IMR-90 (cell line): ENCODE data around the gene KLHL25. TPM values are rescaled to one million over a fixed set of nuclear protein-coding genes. Genes with fewer than 3 reads are reported as not detected.
"Not testable (repeated sequence)": the region's sequence is repeated elsewhere in the genome, so short reads cannot be mapped to it uniquely, and the experiment has no call there.

Source experiments
- ATAC-seq: fragments of 200-7000 bp; cut with Tn5 transposase; 2 replicates; pipeline ENCODE4 v1.9.1; 2020; ENCODE audit warnings: low read depth, mild to moderate bottlenecking, moderate library complexity
- BruUV-seq: library from RNA; stranded (reverse); fragments of 400-500 nt; replicated peaks from 2 replicates; lab custom pipeline; 2021; lab: Mats Ljungman, UMichigan
- CTCF ChIA-PET: fragments of 300-600 bp; formaldehyde crosslinking; extraction: SDS; loops from one replicate; lab custom pipeline; 2021; ENCODE audit warnings: antibody characterized with exemption; lab: Yijun Ruan, JAX
- POLR2A ChIA-PET: fragments of 300-600 bp; sonication (Branson Sonifier 250); formaldehyde crosslinking; loops from one replicate; lab custom pipeline; 2022; ENCODE audit warnings: antibody characterized with exemption; ENCODE audit not compliant: unreplicated experiment; lab: Charles Lee
- DNase-seq: peaks from one replicate; pipeline ENCODE4 v3.0.0; 2013
- H2AFZ ChIP-seq: replicated peaks from 2 replicates; pipeline ENCODE3; 2013; ENCODE audit warnings: low read length, mild to moderate bottlenecking; ENCODE audit not compliant: poor library complexity
- H2AK5ac ChIP-seq: 2 replicates; pipeline ENCODE4 v1.6.1; 2013; ENCODE audit warnings: low read depth, low read length, inconsistent platforms
- H2AK9ac ChIP-seq: replicated peaks from 2 replicates; pipeline ENCODE3; 2013; ENCODE audit warnings: mild to moderate bottlenecking, low read depth, low read length, moderate library complexity; ENCODE audit not compliant: poor library complexity
- H2BK120ac ChIP-seq: 2 replicates; pipeline ENCODE4 v1.6.1; 2013; ENCODE audit warnings: low read depth, low read length, inconsistent platforms
- H2BK15ac ChIP-seq: 3 replicates; pipeline ENCODE4 v1.6.1; 2013; ENCODE audit warnings: low read depth, low read length, inconsistent platforms
- H2BK20ac ChIP-seq: 2 replicates; pipeline ENCODE4 v1.6.1; 2013; ENCODE audit warnings: low read depth, mild to moderate bottlenecking, inconsistent platforms, low read length, moderate library complexity
- H2BK5ac ChIP-seq: 2 replicates; pipeline ENCODE4 v1.6.1; 2013; ENCODE audit warnings: mild to moderate bottlenecking, low read depth, low read length, inconsistent platforms; ENCODE audit not compliant: poor library complexity, severe bottlenecking
- H3K14ac ChIP-seq: replicated peaks from 2 replicates; pipeline ENCODE4 v1.6.1; 2013; ENCODE audit warnings: low read depth, low read length, inconsistent platforms
- H3K18ac ChIP-seq: 2 replicates; pipeline ENCODE4 v1.6.1; 2013; ENCODE audit warnings: low read depth, low read length, control low read depth
- H3K23ac ChIP-seq: 2 replicates; pipeline ENCODE4 v1.6.1; 2013; ENCODE audit warnings: low read depth, low read length, inconsistent platforms
- H3K27ac ChIP-seq: 2 replicates; pipeline ENCODE4 v1.5.1; 2013; ENCODE audit warnings: mild to moderate bottlenecking, control low read depth, low read length; ENCODE audit not compliant: insufficient read depth
- H3K27me3 ChIP-seq: 2 replicates; pipeline ENCODE4 v1.6.1; 2013; ENCODE audit warnings: low read length; ENCODE audit not compliant: control insufficient read depth, insufficient read depth
- H3K36me3 ChIP-seq: 2 replicates; pipeline ENCODE4 v1.6.1; 2013; ENCODE audit warnings: low read length, mixed read lengths; ENCODE audit not compliant: control insufficient read depth, insufficient read depth
- H3K4ac ChIP-seq: 2 replicates; pipeline ENCODE4 v1.6.1; 2013; ENCODE audit warnings: low read depth, low read length, inconsistent platforms
- H3K4me1 ChIP-seq: 2 replicates; pipeline ENCODE4 v1.6.1; 2013; ENCODE audit warnings: low read length, mixed read lengths; ENCODE audit not compliant: control insufficient read depth, insufficient read depth
- H3K4me2 ChIP-seq: 2 replicates; pipeline ENCODE4 v1.6.1; 2013; ENCODE audit warnings: low read depth, mild to moderate bottlenecking, control low read depth, low read length, moderate library complexity
- H3K4me3 ChIP-seq: 2 replicates; pipeline ENCODE4 v1.5.1; 2013; ENCODE audit warnings: low read depth, mild to moderate bottlenecking, control low read depth, low read length, moderate library complexity; ENCODE audit not compliant: insufficient read depth
- H3K56ac ChIP-seq: 2 replicates; pipeline ENCODE4 v1.6.1; 2013; ENCODE audit warnings: low read length, inconsistent platforms; ENCODE audit not compliant: insufficient read depth; ENCODE audit errors: extremely low read depth
- H3K79me1 ChIP-seq, 2 experiments: 2 replicates each; pipeline ENCODE4 v1.6.1; 2013; ENCODE audit warnings: low read length in 2 of 2, inconsistent platforms in 1 of 2, low read depth in 1 of 2
- H3K9ac ChIP-seq: 2 replicates; pipeline ENCODE4 v1.6.1; 2013; ENCODE audit warnings: low read depth, low read length, control low read depth
- H3K9me1 ChIP-seq: 2 replicates; pipeline ENCODE4 v1.6.1; 2013; ENCODE audit warnings: low read length, inconsistent platforms; ENCODE audit not compliant: insufficient read depth
- H3K9me3 ChIP-seq: 2 replicates; pipeline ENCODE4 v1.6.1; 2013; ENCODE audit warnings: low read length; ENCODE audit not compliant: control insufficient read depth, insufficient read depth
- H4K20me1 ChIP-seq: 2 replicates; pipeline ENCODE4 v1.6.1; 2013; ENCODE audit warnings: low read length, inconsistent platforms; ENCODE audit not compliant: insufficient read depth
- H4K5ac ChIP-seq: 2 replicates; pipeline ENCODE4 v1.6.1; 2013; ENCODE audit warnings: mild to moderate bottlenecking, low read depth, low read length, control low read depth
- H4K8ac ChIP-seq, 2 experiments: 2 replicates each; pipeline ENCODE4 v1.6.1; 2013; ENCODE audit warnings: low read depth in 2 of 2, low read length in 2 of 2, control low read depth in 1 of 2, inconsistent platforms in 1 of 2
- H4K91ac ChIP-seq: 2 replicates; pipeline ENCODE4 v1.6.1; 2013; ENCODE audit warnings: low read depth, low read length, inconsistent platforms; ENCODE audit not compliant: insufficient read depth
- WGBS, 2 experiments: methylation state at CpG; one replicate each; pipeline versions ENCODE4 v1.1.5 to v1.1.7; 2013; ENCODE audit warnings: missing lambda C conversion rate in 2 of 2; ENCODE audit not compliant: insufficient read length in 1 of 2; ENCODE audit errors: extremely low coverage in 2 of 2; 5-methylcytosine and 5-hydroxymethylcytosine counted together
- dilution Hi-C: fragments of 300-500 bp; cut with HindIII; formaldehyde crosslinking; loops from one replicate; pipeline ENCODE4 v1.14.3; 2018; ENCODE audit warnings: low sequenced_read_pairs; ENCODE audit not compliant: unreplicated experiment
- in situ Hi-C: fragments of 300-500 bp; cut with MboI; formaldehyde crosslinking; loops from 3 replicates; pipeline ENCODE4 v1.14.3; 2019; ENCODE audit warnings: low sequenced_read_pairs, inconsistent platforms, mixed read lengths
- intact Hi-C: fragments of 100-400 bp; cut with micrococcal nuclease; formaldehyde crosslinking; loops from 2 replicates; pipeline ENCODE4 v1.10.0; 2022
- polyA plus RNA-seq, 3 experiments: library from polyadenylated mRNA; depleted of rRNA; stranded (reverse); fragments of >200 nt; gene quantifications; 2 replicates each; pipeline ENCODE4 v1.2.3, GENCODE V29; 2012; ENCODE audit warnings: low replicate concordance in 1 of 3
- total RNA-seq: library from RNA; depleted of rRNA; stranded (reverse); fragments of >200 nt; gene quantifications from 2 replicates; pipeline ENCODE4 v1.2.3, GENCODE V29; 2012
- TF ChIP-seq, protein P1 (sequence below): conservative IDR thresholded peaks from 2 replicates; pipeline ENCODE4 v1.5.1; 2012; ENCODE audit warnings: mild to moderate bottlenecking, low read depth, low read length, improper control_type of control experiment

The KLHL25 gene
- total and polyA plus RNA-seq, 2 of the 4 experiments (the other 2 are of a cell fraction), result 2.7 to 5.6 TPM

DNA sequence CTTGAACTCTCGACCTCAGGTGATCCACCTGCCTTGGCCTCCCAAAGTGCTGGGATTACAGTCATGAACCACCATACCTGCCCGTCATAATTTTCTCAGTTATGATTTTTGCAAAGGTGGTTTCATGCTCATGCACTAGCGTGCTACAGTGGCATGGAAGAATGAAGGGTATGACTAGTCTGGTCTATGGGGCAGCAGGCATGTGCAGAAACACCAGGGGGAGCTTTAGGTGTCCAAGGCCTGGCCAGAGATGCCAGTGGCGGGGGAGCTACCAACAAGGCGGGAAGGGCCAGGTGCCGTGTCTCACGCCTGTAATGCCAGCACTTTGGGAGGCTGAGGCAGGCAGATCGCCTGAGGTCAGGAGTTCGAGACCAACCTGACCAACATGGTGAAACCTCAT is 7.9 kb upstream of the KLHL25 start:
- intact Hi-C loops, H3K4me3 ChIP-seq, dilution Hi-C loops, H4K91ac ChIP-seq, H3K14ac ChIP-seq, H3K9ac ChIP-seq, H2BK20ac ChIP-seq, H3K9me3 ChIP-seq, H3K27ac ChIP-seq, H3K9me1 ChIP-seq, H3K36me3 ChIP-seq, H3K56ac ChIP-seq, H3K79me1 ChIP-seq, H2BK5ac ChIP-seq, POLR2A ChIA-PET, H3K18ac ChIP-seq, H4K5ac ChIP-seq, H2BK120ac ChIP-seq, H4K20me1 ChIP-seq, H2BK15ac ChIP-seq, H2AFZ ChIP-seq, H2AK5ac ChIP-seq, BruUV-seq, H4K8ac ChIP-seq, in situ Hi-C loops, H3K23ac ChIP-seq, H3K4me1 ChIP-seq, ATAC-seq, DNase-seq, H3K4ac ChIP-seq, H3K27me3 ChIP-seq, H3K4me2 ChIP-seq: not testable (repeated sequence)
- H2AK9ac ChIP-seq, result peak overlapping the region; percentile 28
- WGBS, 2 experiments, result no CpG with 5 or more reads among the region's 9 CpGs
- CTCF ChIA-PET, result interaction anchor here (0.6 to 0.9 kb wide), 2 partner anchors 37 to 1156 kb away, joined by 3 read pairs; no protein-coding TSS in a partner anchor
- TF ChIP-seq, protein P1, sequence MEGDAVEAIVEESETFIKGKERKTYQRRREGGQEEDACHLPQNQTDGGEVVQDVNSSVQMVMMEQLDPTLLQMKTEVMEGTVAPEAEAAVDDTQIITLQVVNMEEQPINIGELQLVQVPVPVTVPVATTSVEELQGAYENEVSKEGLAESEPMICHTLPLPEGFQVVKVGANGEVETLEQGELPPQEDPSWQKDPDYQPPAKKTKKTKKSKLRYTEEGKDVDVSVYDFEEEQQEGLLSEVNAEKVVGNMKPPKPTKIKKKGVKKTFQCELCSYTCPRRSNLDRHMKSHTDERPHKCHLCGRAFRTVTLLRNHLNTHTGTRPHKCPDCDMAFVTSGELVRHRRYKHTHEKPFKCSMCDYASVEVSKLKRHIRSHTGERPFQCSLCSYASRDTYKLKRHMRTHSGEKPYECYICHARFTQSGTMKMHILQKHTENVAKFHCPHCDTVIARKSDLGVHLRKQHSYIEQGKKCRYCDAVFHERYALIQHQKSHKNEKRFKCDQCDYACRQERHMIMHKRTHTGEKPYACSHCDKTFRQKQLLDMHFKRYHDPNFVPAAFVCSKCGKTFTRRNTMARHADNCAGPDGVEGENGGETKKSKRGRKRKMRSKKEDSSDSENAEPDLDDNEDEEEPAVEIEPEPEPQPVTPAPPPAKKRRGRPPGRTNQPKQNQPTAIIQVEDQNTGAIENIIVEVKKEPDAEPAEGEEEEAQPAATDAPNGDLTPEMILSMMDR, result 0 out of 2 replicates have a peak, but pooled peaks have one; percentile 2
